Peyer's patch (tissue), 4 donors: ENCODE data around the gene PRDM5.

Source experiments
- CTCF ChIP-seq, 6 experiments: fragments of 450-650 bp in 4 of 6; fragments of 200-600 bp in 2 of 6; sonication (generic) in 1 of 6; IDR thresholded peaks; one replicate each; pipeline ENCODE4 v1.5.1; 2017 to 2019; ENCODE audit warnings: antibody characterized with exemption in 6 of 6, mild to moderate bottlenecking in 3 of 6, moderate library complexity in 1 of 6
- POLR2A ChIP-seq, 2 donors: fragments of 450-650 bp; IDR thresholded peaks; one replicate each; pipeline ENCODE4 v1.5.1; 2017; ENCODE audit warnings: antibody characterized with exemption in 2 of 2, mild to moderate bottlenecking in 2 of 2, moderate library complexity in 2 of 2

GRCh38 chr4:120671538-120671937 lies 251.0 kb downstream of the PRDM5 start:
- no peak for TF ChIP-seq CTCF (IDR thresholded peaks at IDR 0.05)
- no peak for TF ChIP-seq POLR2A (IDR thresholded peaks at IDR 0.05)
